SK-N-MC (cell line): Measurements from ENCODE around the gene SUPT6H.

Experiments
- DNase-seq: peaks from one replicate; pipeline ENCODE4 v3.0.0-alpha.2; 2011; ENCODE audit warnings: low read depth, low spot score
- H3K27ac ChIP-seq: fragments of 200-600 bp; sonication (generic); 2 replicates; pipeline ENCODE4 v1.5.1; 2016; ENCODE audit warnings: mixed run types
- H3K36me3 ChIP-seq: fragments of 200-600 bp; sonication (generic); 2 replicates; pipeline ENCODE4 v1.6.1; 2017; ENCODE audit warnings: antibody characterized with exemption, low read length, mixed read lengths; ENCODE audit not compliant: insufficient read depth
- H3K4me3 ChIP-seq: fragments of 200-600 bp; sonication (generic); 2 replicates; pipeline ENCODE4 v1.5.1; 2016
- H3K9ac ChIP-seq: fragments of 200-600 bp; sonication (generic); 2 replicates; pipeline ENCODE4 v1.8.0; 2017; ENCODE audit warnings: mixed run types, mixed read lengths; ENCODE audit not compliant: insufficient read length
- H3K9me3 ChIP-seq: fragments of 200-600 bp; sonication (generic); 2 replicates; pipeline ENCODE4 v1.6.1; 2017; ENCODE audit warnings: low read depth, mild to moderate bottlenecking, antibody characterized with exemption, low read length, moderate library complexity, mixed read lengths
- EZH2 ChIP-seq: fragments of 200-600 bp; sonication (generic); IDR thresholded peaks from one replicate; pipeline ENCODE4 v1.6.1; 2017; ENCODE audit warnings: antibody characterized with exemption
- FOXP2 ChIP-seq: optimal IDR thresholded peaks from 2 replicates; pipeline ENCODE3; 2011; ENCODE audit warnings: mild to moderate bottlenecking, moderate library complexity; ENCODE audit not compliant: insufficient read depth; ENCODE audit errors: extremely low read length, control extremely low read depth
- POLR2AphosphoS5 ChIP-seq: IDR thresholded peaks from 2 replicates; pipeline ENCODE4 v1.6.1; 2012; ENCODE audit warnings: mild to moderate bottlenecking, low read depth, low read length, borderline replicate concordance

The SUPT6H gene

GRCh38 chr17:28662527-28662829, 473 bp downstream of the SUPT6H start:
- Histone ChIP-seq H3K4me3 (peak overlapping the region; percentile 84), H3K36me3 (peaks cover 25% of the 10 kb centered on the region), H3K9ac (peak overlapping the region; percentile 91), H3K9me3 (no peaks in the 10 kb centered on the region), H3K27ac (peak overlapping the region; percentile 93)
- no peak for TF ChIP-seq EZH2
- no peak for DNase-seq

- no peak overlapping the region; the same call in 1 of the 2 replicates for H3K4me3 ChIP-seq
- no peaks in the 10 kb centered on the region for H3K9me3 ChIP-seq
- H3K9ac ChIP-seq = no peak overlapping the region
- TF ChIP-seq EZH2 (no peak), FOXP2 (no peak), POLR2AphosphoS5 (no peak)
- peaks cover 33% of the 10 kb centered on the region for H3K36me3 ChIP-seq
- no peak overlapping the region for H3K27ac ChIP-seq
- no peak for DNase-seq
Measured at GRCh38 chr17:28663723-28664122, 1.7 kb downstream of the SUPT6H start.

GRCh38 chr17:28665994-28666393, 4.0 kb downstream of the SUPT6H start:
- H3K36me3 ChIP-seq = peaks cover 44% of the 10 kb centered on the region

GRCh38 chr17:28667870-28668269, 5.9 kb downstream of the SUPT6H start:
- H3K36me3 ChIP-seq = peaks cover 63% of the 10 kb centered on the region
- H3K9ac ChIP-seq = no peak overlapping the region
- H3K9me3 ChIP-seq = no peaks in the 10 kb centered on the region
- H3K27ac ChIP-seq = no peak overlapping the region; the same call in 1 of the 2 replicates
- no peak for TF ChIP-seq POLR2AphosphoS5
- no peak for TF ChIP-seq EZH2
- TF ChIP-seq FOXP2 = no peak
- no peak overlapping the region for H3K4me3 ChIP-seq
- DNase-seq = no peak

More at GRCh38 chr17:28665994-28666393, 4.0 kb downstream of the SUPT6H start:
- no peak overlapping the region for H3K4me3 ChIP-seq
- TF ChIP-seq EZH2 = no peak
- no peak for TF ChIP-seq FOXP2
- TF ChIP-seq POLR2AphosphoS5 = no peak
- no peak for DNase-seq
- no peak overlapping the region for H3K27ac ChIP-seq
- H3K9ac ChIP-seq = no peak overlapping the region
- H3K9me3 ChIP-seq = no peaks in the 10 kb centered on the region

GRCh38 chr17:28669918-28670317, 7.9 kb downstream of the SUPT6H start:
- Histone ChIP-seq H3K4me3 (no peak overlapping the region), H3K9me3 (no peaks in the 10 kb centered on the region), H3K9ac (no peak overlapping the region), H3K36me3 (peaks cover 79% of the 10 kb centered on the region), H3K27ac (no peak overlapping the region)
- no peak for TF ChIP-seq EZH2
- TF ChIP-seq FOXP2 = no peak
- TF ChIP-seq POLR2AphosphoS5 = no peak
- no peak for DNase-seq

- H3K36me3 ChIP-seq = peaks cover 86% of the 10 kb centered on the region
- no peak overlapping the region for H3K9ac ChIP-seq
- TF ChIP-seq FOXP2 (no peak), EZH2 (no peak), POLR2AphosphoS5 (no peak)
- H3K4me3 ChIP-seq = no peak overlapping the region
- DNase-seq = no peak
- H3K27ac ChIP-seq = no peak overlapping the region
- no peaks in the 10 kb centered on the region for H3K9me3 ChIP-seq
Measured at GRCh38 chr17:28675490-28675889, 13.5 kb downstream of the SUPT6H start.

- H3K9me3 ChIP-seq = no peaks in the 10 kb centered on the region
- H3K36me3 ChIP-seq = peaks cover 87% of the 10 kb centered on the region
- H3K4me3 ChIP-seq = no peak overlapping the region
- H3K27ac ChIP-seq = no peak overlapping the region
- no peak for DNase-seq
- TF ChIP-seq FOXP2 (no peak), EZH2 (no peak), POLR2AphosphoS5 (no peak)
- no peak overlapping the region for H3K9ac ChIP-seq
Measured at GRCh38 chr17:28675980-28676379, 14.0 kb downstream of the SUPT6H start.

- Histone ChIP-seq H3K9me3 (no peaks in the 10 kb centered on the region), H3K9ac (no peak overlapping the region), H3K27ac (no peak overlapping the region), H3K4me3 (no peak overlapping the region), H3K36me3 (peaks cover 87% of the 10 kb centered on the region)
- no peak for DNase-seq
- no peak for TF ChIP-seq EZH2
- no peak for TF ChIP-seq FOXP2
- no peak for TF ChIP-seq POLR2AphosphoS5
Measured at GRCh38 chr17:28682655-28683054, 20.6 kb downstream of the SUPT6H start.

GRCh38 chr17:28684963-28685362, 23.0 kb downstream of the SUPT6H start:
- DNase-seq = no peak
- Histone ChIP-seq H3K27ac (no peak overlapping the region), H3K4me3 (no peak overlapping the region), H3K9me3 (no peaks in the 10 kb centered on the region), H3K9ac (no peak overlapping the region), H3K36me3 (peaks cover 92% of the 10 kb centered on the region)
- TF ChIP-seq FOXP2 = no peak
- TF ChIP-seq EZH2 = no peak
- TF ChIP-seq POLR2AphosphoS5 = no peak
